Lower leg skin (tissue), 3 donors: Measurements from ENCODE around the gene ZNF57.

ENCODE experiments used
- POLR2A ChIP-seq, 2 donors: fragments of 450-650 bp; IDR thresholded peaks; one replicate each; pipeline ENCODE4 v1.6.1; 2016 to 2017; ENCODE audit warnings: antibody characterized with exemption in 2 of 2, mild to moderate bottlenecking in 1 of 2, moderate library complexity in 1 of 2
- TF ChIP-seq, protein P1 (sequence below), 3 donors: fragments of 450-650 bp; IDR thresholded peaks; one replicate each; pipeline ENCODE4 v1.5.1; 2016; ENCODE audit warnings: antibody characterized with exemption in 3 of 3, mild to moderate bottlenecking in 3 of 3, moderate library complexity in 2 of 3

DNA sequence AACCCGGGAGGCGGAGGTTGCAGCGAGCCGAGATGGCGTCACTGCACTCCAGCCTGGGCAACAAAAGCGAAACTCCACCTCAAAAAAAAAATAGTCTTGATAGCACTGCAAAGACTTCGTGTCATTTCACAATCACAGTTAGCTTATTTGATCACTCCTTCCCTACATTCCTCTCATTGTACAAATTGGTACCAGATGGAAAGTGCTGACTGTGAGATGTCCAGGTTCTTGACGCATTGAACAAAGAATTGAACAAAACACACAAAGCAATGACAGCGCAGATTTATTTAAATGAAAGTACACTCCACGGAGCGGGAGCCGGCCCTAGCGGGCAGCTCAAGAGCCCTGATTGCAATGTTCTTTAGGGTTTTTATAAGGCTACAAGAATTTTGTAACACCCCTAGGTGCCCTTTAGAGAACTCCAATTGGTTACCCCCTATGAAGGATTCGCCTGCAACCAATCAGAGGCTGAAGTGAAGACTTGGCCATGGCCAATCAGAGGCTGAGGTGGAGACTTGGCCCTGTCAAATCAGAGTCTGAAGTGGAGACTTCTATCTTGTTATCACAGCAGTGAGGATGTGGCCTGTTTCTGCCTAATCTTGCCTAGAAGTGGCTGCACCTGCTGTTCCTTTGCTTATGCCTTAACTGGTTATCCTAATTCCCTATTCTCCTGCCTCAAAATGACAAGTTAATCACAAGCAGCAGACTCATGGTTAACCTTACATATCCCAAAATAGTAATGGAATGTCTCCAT is 16.9 kb upstream of the ZNF57 start:
- TF ChIP-seq, protein P1, sequence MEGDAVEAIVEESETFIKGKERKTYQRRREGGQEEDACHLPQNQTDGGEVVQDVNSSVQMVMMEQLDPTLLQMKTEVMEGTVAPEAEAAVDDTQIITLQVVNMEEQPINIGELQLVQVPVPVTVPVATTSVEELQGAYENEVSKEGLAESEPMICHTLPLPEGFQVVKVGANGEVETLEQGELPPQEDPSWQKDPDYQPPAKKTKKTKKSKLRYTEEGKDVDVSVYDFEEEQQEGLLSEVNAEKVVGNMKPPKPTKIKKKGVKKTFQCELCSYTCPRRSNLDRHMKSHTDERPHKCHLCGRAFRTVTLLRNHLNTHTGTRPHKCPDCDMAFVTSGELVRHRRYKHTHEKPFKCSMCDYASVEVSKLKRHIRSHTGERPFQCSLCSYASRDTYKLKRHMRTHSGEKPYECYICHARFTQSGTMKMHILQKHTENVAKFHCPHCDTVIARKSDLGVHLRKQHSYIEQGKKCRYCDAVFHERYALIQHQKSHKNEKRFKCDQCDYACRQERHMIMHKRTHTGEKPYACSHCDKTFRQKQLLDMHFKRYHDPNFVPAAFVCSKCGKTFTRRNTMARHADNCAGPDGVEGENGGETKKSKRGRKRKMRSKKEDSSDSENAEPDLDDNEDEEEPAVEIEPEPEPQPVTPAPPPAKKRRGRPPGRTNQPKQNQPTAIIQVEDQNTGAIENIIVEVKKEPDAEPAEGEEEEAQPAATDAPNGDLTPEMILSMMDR (IDR thresholded peaks at IDR 0.05), result no peak
- TF ChIP-seq POLR2A (IDR thresholded peaks at IDR 0.05), result no peak
